GM18858 (cell line): ENCODE data around the gene SFI1.
A peak's percentile ranks its signal among the peaks of the same experiment; 100 is the strongest.

Experiments used
- ATAC-seq: cut with Tn5 transposase; IDR thresholded peaks from one replicate; pipeline ENCODE4 v1.9.1; 2021; ENCODE audit not compliant: unreplicated experiment

The SFI1 gene

GRCh38 chr22:31614781-31615490 is 118.6 kb downstream of the SFI1 start:
- ATAC-seq: no peak

GRCh38 chr22:31615491-31615860 is 119.1 kb downstream of the SFI1 start:
- ATAC-seq: no peak

- no peak for ATAC-seq
These were observed 119.6 kb downstream of the SFI1 start for GRCh38 chr22:31615940-31616314.

- ATAC-seq: peak; percentile 53
These were observed 120.1 kb downstream of the SFI1 start for GRCh38 chr22:31616315-31616980.

GRCh38 chr22:31618057-31618456 is 121.7 kb downstream of the SFI1 start:
- no peak for ATAC-seq

- ATAC-seq: no peak
These were observed 122.3 kb downstream of the SFI1 start for GRCh38 chr22:31618471-31619176.

GRCh38 chr22:31619611-31620300 is 123.4 kb downstream of the SFI1 start:
- no peak for ATAC-seq

- no peak for ATAC-seq
These were observed 124.6 kb downstream of the SFI1 start for GRCh38 chr22:31620756-31621480.

- no peak for ATAC-seq
These were observed 125.3 kb downstream of the SFI1 start for GRCh38 chr22:31621507-31622124.

- ATAC-seq: no peak
These were observed 126.6 kb downstream of the SFI1 start for GRCh38 chr22:31622980-31623379.

GRCh38 chr22:31623592-31624304 is 127.4 kb downstream of the SFI1 start:
- ATAC-seq: no peak

- ATAC-seq: no peak
These were observed 128.9 kb downstream of the SFI1 start for GRCh38 chr22:31625257-31625640.

- no peak for ATAC-seq
These were observed 129.5 kb downstream of the SFI1 start for GRCh38 chr22:31625661-31626426.

- ATAC-seq: no peak
These were observed 130.3 kb downstream of the SFI1 start for GRCh38 chr22:31626427-31627150.

- no peak for ATAC-seq
These were observed 130.9 kb downstream of the SFI1 start for GRCh38 chr22:31627223-31627731.

GRCh38 chr22:31628362-31628761 is 132.0 kb downstream of the SFI1 start:
- no peak for ATAC-seq

- ATAC-seq: no peak
These were observed 132.8 kb downstream of the SFI1 start for GRCh38 chr22:31628969-31629708.
